WERI-Rb-1 (cell line): ENCODE measurements around the gene NPIPB6.
A peak's percentile ranks its signal among the peaks of the same experiment; 100 is the strongest.

Experiments used
- DNase-seq: peaks from one replicate; pipeline ENCODE4 v3.0.0-alpha.2; 2020
- H3K27ac ChIP-seq: fragments of 250-450 bp; sonication (Bioruptor Pico); 2 replicates; pipeline ENCODE4 v1.5.1; 2020; ENCODE audit warnings: mild to moderate bottlenecking, moderate library complexity
- H3K27me3 ChIP-seq: fragments of 250-450 bp; sonication (Bioruptor Pico); 2 replicates; pipeline ENCODE4 v1.5.1; 2021; ENCODE audit warnings: mild to moderate bottlenecking, low read depth, moderate library complexity; ENCODE audit not compliant: insufficient read depth, severe bottlenecking
- H3K36me3 ChIP-seq: fragments of 250-450 bp; sonication (Bioruptor Pico); 2 replicates; pipeline ENCODE4 v1.5.1; 2020; ENCODE audit warnings: mild to moderate bottlenecking, moderate library complexity
- H3K4me3 ChIP-seq: 2 replicates; pipeline ENCODE4 v1.5.1; 2011; ENCODE audit warnings: low read depth, mild to moderate bottlenecking, control low read depth, low read length
- H3K9me3 ChIP-seq: fragments of 250-450 bp; sonication (Bioruptor Pico); 2 replicates; pipeline ENCODE4 v1.5.1; 2021; ENCODE audit warnings: mild to moderate bottlenecking, moderate library complexity; ENCODE audit not compliant: severe bottlenecking
- CTCF ChIP-seq: IDR thresholded peaks from 2 replicates; pipeline ENCODE4 v1.5.1; 2011; ENCODE audit warnings: low read depth, mild to moderate bottlenecking, control low read depth, inconsistent platforms, low read length

NPIPB6 gene

DNA sequence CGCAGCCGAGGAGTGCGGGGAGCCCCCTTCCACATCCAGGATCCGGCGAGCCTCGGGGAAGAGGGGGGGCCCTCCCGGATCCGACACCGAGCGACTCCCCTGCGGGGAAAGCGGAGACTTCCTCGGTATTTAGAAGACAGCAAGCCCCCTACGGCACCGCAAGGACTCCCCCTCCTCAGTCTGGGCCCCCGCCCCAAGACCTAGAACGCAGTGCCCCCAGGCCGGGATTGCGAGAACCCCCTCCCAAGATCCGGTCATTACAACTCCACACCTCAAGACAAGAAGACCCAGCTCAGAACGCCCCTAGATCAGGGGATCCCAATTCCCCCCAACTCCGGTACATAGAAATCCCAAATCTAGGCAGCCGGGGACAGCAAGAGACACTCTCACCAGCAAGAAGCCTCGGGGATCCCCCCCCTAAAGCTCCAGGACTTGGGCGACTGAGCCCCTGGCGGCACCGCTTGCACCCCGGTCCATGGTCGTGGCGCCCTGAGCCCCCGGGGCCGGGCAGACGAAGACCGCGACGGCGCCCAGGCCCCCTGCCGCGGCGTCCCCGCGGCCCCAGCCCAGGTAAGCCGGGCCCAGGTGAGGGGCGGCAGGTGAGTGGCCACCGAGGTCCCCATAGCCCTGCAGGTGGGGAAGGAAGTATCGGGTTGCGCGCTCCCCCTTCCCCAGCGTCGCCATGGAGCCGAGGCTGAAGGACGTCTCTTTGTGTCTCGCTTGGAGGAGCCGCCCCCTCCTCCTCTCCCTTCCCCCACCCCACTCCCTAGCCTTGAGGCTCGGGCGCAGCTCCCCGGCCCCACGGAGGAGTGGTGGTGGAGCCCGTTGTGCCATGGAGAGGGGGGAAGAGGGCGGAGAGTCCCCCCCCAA lies 70.3 kb downstream of the NPIPB6 start:
- no peak for TF ChIP-seq CTCF
- peak overlapping the region; percentile 85 for H3K27ac ChIP-seq
- H3K4me3 ChIP-seq = peak overlapping the region; percentile 93
- H3K9me3 ChIP-seq = no peaks in the 10 kb centered on the region
- no peaks in the 10 kb centered on the region for H3K27me3 ChIP-seq
- H3K36me3 ChIP-seq = peaks cover 14% of the 10 kb centered on the region
- peak; percentile 65 for DNase-seq
